Erythroblast (primary cell): ENCODE results near the gene HEATR5B.
"Not testable (repeated sequence)": the region's sequence is repeated elsewhere in the genome, so short reads cannot be mapped to it uniquely, and the experiment has no call there.

ENCODE experiments used
- DNase-seq, 2 experiments: peaks; one replicate each; lab custom pipeline; 2025; lab: John Stamatoyannopoulos, UW
- GATA1 ChIP-seq: IDR thresholded peaks from 2 replicates; pipeline ENCODE4 v1.6.1; 2011; ENCODE audit warnings: low read depth, mild to moderate bottlenecking, control low read depth, low read length, moderate library complexity
- POLR2A ChIP-seq: IDR thresholded peaks from 2 replicates; pipeline ENCODE4 v1.6.1; 2011; ENCODE audit warnings: mild to moderate bottlenecking, low read length

The HEATR5B gene

GRCh38 chr2:36988008-36988407 is 96.2 kb downstream of the HEATR5B start:
- TF ChIP-seq POLR2A = no peak
- TF ChIP-seq GATA1 = no peak
- DNase-seq = no peak

GRCh38 chr2:36982467-36982866 is 101.7 kb downstream of the HEATR5B start:
- no peak for DNase-seq

GRCh38 chr2:36981911-36982310 is 102.3 kb downstream of the HEATR5B start:
- TF ChIP-seq GATA1 = no peak
- no peak for TF ChIP-seq POLR2A
- DNase-seq = no peak

More at GRCh38 chr2:36982467-36982866, 101.7 kb downstream of the HEATR5B start:
- TF ChIP-seq POLR2A (no peak), GATA1 (no peak)

- DNase-seq = not testable (repeated sequence)
These were observed 105.2 kb downstream of the HEATR5B start for GRCh38 chr2:36979007-36979406.

- TF ChIP-seq POLR2A (no peak), GATA1 (no peak)
- no peak for DNase-seq
These were observed 108.1 kb downstream of the HEATR5B start for GRCh38 chr2:36976065-36976464.

GRCh38 chr2:36975306-36975705 is 108.9 kb downstream of the HEATR5B start:
- TF ChIP-seq POLR2A (no peak), GATA1 (no peak)
- DNase-seq = no peak

- TF ChIP-seq POLR2A (no peak), GATA1 (no peak)
These were observed 110.9 kb downstream of the HEATR5B start for GRCh38 chr2:36973320-36973719.

GRCh38 chr2:36971990-36972389 is 112.2 kb downstream of the HEATR5B start:
- TF ChIP-seq POLR2A (no peak), GATA1 (no peak)
- no peak for DNase-seq

More at GRCh38 chr2:36973320-36973719, 110.9 kb downstream of the HEATR5B start:
- peak; percentile 13 to 35 for DNase-seq

GRCh38 chr2:36967236-36967876 is 116.8 kb downstream of the HEATR5B start:
- peak; percentile 47 to 54 for DNase-seq
- TF ChIP-seq POLR2A (no peak), GATA1 (no peak)

GRCh38 chr2:36966370-36967235 is 117.6 kb downstream of the HEATR5B start, which contains the start of gene STRN:
Gene STRN (minus strand): TSS chr2:36966536. CDS start chr2:36966463, 73 bp downstream.
- TF ChIP-seq GATA1 (no peak), POLR2A (peak; percentile 90)
- DNase-seq = peak; percentile 97 to 99

GRCh38 chr2:36965751-36966369 is 118.3 kb downstream of the HEATR5B start:
- no peak for TF ChIP-seq GATA1
- no peak for TF ChIP-seq POLR2A
- DNase-seq = peak; percentile 69 to 73

GRCh38 chr2:36965206-36965605 is 119.0 kb downstream of the HEATR5B start:
- peak; percentile 44 to 68 for DNase-seq
- TF ChIP-seq POLR2A (no peak), GATA1 (no peak)

- peak; percentile 33 to 52 for DNase-seq
- TF ChIP-seq GATA1 (no peak), POLR2A (no peak)
These were observed 119.6 kb downstream of the HEATR5B start for GRCh38 chr2:36964496-36965058.
